Measurements from ENCODE around the gene USHBP1.
"Not testable (repeated sequence)": the region's sequence is repeated elsewhere in the genome, so short reads cannot be mapped to it uniquely, and the experiment has no call there.

USHBP1 gene

DNA sequence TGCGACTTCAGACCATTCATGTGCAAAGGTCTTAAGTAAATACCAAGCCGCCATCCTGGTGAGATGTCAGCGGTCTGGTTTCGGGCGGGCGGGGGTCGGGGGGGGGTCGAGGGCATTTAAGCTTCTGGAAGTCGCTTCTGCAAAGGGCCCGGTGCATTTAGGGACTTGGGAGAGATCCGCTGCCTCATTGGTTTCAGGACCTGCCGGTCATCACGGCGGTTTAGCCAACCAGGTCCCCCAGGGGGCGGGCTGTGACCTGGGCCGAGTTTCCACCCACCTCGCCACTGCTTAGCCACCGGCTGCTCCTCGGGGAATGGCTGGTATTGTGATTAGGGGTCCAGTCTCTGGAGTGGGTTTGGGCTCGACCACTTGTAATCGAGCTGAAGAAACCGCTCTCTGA lies 24.9 kb upstream of the USHBP1 start:
- TF ChIP-seq JUND (IDR thresholded peaks at IDR 0.05; ENCODE audit: low read depth), result no peak
- DNase-seq (ENCODE audit: low read depth in 1 of 2, low spot score in 1 of 2), result peak in 1 of 2 experiments; percentile 54
- in situ Hi-C loops (cut with HindIII; ENCODE audit: low pct_unique_long_range_greater_than_20kb, low sequenced_read_pairs), result no loop called here

DNA sequence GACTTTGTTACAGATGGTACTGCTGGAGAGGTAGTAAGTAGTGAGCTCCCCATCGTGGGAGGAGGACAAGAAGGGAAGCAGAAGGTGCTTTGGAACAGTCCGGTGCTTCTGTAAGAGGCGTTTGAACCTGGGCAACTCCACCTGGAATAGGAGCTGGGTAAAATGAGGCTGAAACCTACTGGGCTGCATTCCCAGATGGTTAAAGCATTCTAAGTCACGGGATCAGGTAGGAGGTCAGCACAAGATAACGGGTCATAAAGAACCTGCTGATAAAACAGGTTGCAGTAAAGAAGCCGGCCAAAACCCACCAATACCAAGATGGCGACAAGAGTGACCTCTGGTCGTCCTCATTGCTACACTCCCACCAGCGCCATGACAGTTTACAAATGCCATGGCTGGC lies 22.2 kb upstream of the USHBP1 start:
- TF ChIP-seq JUND (IDR thresholded peaks at IDR 0.05; ENCODE audit: low read depth), result no peak
- in situ Hi-C loops (cut with HindIII; ENCODE audit: low pct_unique_long_range_greater_than_20kb, low sequenced_read_pairs), result no loop called here
- DNase-seq (ENCODE audit: low read depth in 1 of 2, low spot score in 1 of 2), result no peak

DNA sequence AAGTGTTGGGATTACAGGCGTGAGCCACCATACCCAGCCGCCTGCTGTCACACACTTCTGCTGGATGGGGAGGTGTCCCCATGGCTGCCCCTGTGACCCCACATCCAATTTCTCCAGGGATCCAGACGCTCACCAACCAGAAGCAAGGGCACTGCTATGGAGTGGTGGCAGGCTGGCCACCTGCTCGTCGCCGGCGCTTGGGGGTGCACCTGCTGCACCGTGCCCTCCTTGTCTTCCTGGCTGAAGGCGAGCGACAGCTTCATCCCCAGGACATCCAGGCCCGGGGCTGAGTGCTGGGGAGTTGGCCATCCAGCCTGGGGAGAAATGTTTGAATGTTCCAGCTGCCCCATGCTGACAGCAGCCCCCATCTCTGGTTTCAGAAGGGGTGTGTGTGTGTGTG lies 21.7 kb upstream of the USHBP1 start:
- no peak for TF ChIP-seq JUND (IDR thresholded peaks at IDR 0.05; ENCODE audit: low read depth)
- in situ Hi-C loops (cut with HindIII; ENCODE audit: low pct_unique_long_range_greater_than_20kb, low sequenced_read_pairs), result no loop called here
- no peak for DNase-seq (ENCODE audit: low read depth in 1 of 2, low spot score in 1 of 2)

DNA sequence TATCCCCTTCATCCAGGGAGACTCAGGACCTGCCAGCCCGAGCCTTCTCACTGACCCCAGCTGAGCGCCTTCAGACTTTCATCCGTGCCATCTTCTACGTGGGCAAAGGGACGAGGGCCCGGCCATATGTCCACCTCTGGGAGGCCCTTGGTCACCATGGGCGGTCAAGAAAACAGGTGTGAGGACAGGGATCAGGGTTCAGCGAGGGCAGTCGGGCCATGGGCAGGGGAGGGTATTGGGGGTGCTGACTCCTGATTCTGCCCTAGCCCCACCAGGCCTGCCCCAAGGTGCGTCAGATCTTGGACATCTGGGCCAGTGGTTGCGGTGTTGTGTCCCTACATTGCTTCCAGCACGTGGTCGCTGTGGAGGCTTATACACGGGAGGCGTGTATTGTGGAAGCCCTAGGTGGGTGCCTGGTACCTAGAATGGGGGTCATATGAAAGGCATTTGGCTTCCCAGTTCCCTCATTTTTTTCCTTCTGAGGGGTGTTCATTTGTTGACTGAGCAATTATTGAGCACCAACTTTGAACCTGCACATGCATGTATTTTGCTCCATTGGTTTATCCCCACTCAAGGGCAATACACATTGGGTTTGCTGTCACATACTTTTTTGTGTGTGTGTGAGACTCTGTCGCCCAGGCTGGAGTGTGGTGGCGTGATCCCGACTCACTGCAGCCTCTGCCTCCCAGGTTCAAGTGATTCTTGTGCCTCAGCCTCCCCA lies 21.0 kb upstream of the USHBP1 start:
- in situ Hi-C loops (cut with HindIII; ENCODE audit: low pct_unique_long_range_greater_than_20kb, low sequenced_read_pairs), result no loop called here
- no peak for DNase-seq (ENCODE audit: low read depth in 1 of 2, low spot score in 1 of 2)
- no peak for TF ChIP-seq JUND (IDR thresholded peaks at IDR 0.05; ENCODE audit: low read depth)

DNA sequence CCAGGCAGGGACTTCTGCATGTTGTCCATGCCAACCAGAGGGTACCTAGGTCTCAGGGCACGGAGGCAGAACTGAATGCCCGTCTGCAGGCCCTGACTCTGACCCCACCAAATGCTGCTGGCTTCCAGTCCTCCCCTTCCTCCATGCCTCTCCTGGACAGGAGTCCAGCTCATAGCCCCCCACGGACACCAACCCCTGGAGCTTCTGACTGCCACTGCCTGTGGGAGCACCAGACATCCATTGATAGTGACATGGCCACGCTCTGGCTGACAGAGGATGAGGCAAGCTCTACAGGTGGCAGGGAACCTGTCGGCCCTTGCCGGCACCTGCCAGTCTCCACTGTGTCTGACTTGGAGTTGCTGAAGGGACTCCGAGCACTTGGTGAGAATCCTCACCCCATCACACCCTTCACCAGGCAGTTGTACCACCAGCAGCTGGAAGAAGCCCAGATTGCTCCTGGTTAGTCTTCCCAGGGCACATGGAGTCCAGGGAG lies 19.0 kb upstream of the USHBP1 start:
- in situ Hi-C loops (cut with HindIII; ENCODE audit: low pct_unique_long_range_greater_than_20kb, low sequenced_read_pairs), result no loop called here
- no peak for TF ChIP-seq JUND (IDR thresholded peaks at IDR 0.05; ENCODE audit: low read depth)
- no peak for DNase-seq (ENCODE audit: low read depth in 1 of 2, low spot score in 1 of 2)

DNA sequence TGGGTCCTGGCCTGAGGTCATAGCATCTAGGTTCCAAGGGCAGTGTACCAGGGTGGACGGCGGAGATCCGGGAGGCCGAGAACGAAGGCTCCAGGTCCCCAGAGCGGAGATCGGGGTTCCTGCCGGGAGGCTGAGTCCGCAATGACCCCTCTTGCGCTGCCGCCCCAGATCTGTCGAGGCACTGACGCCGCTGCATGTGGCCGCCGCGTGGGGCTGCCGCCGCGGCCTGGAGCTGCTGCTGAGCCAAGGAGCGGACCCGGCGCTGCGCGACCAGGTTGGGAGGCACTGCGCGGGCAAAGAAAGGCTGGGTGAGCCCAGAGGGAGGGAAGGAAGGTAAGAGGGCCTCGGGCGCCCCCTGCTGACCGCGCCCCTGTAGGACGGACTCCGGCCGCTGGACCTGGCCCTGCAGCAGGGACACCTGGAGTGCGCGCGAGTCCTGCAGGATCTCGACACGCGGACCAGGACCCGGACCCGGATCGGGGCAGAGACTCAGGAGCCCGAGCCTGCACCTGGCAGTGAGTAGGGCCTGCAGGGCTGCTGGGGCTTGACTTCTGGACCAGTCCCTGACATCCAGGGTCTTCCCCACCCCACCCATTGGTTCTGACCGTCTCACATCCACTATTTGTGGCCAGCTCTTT lies 18.1 kb upstream of the USHBP1 start:
- DNase-seq (ENCODE audit: low read depth in 1 of 2, low spot score in 1 of 2), result peak; percentile 85 to 86
- in situ Hi-C loops (cut with HindIII; ENCODE audit: low pct_unique_long_range_greater_than_20kb, low sequenced_read_pairs), result no loop called here
- TF ChIP-seq JUND (IDR thresholded peaks at IDR 0.05; ENCODE audit: low read depth), result no peak

DNA sequence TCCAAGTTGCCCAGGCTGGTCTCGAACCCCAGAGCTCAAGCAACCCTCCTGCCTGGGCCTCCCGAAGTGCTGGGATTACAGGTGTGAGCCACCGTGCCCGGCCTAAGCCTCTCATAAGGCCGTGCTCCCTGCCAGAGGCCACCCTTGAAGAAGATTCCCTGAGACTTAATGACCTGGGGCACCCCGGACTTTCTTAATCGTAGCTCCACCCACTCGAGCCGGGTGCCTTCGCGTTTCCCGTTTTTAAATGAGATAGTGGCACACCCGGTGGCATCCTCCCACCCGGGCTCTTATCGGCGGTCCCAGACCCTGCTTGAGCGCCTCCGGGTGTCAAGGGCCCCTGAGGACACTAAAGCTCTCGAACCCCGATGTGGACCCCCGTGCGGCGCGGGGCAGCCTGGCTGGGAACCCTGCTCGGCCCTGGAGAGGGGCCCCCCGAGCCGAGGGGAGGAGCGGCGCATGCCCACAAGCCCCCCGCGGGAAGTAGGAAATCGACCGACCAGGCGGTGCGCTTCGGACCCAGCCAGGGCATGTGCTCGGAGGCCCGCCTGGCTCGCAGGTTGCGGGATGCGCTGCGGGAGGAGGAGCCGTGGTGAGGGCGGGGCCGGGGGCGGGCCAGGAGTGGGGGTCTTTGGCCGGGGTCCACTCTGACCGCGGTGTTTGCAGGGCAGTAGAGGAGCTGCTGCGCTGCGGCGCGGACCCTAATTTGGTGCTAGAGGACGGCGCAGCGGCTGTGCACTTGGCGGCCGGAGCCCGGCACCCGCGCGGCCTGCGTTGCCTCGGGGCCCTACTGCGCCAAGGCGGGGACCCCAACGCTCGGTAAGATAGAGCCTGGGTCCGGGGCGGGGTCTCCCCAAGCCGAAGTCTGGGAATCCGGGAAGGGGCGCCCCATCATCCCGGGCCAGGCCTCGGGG lies 17.1 kb upstream of the USHBP1 start, which contains the start of gene ANKLE1:
Gene ANKLE1, plus strand, starts transcription at position 511 of the 914 bp plus-strand sequence. Its CDS starts 20 bp downstream, at position 531.
- no peak for TF ChIP-seq JUND (IDR thresholded peaks at IDR 0.05; ENCODE audit: low read depth)
- in situ Hi-C loops (cut with HindIII; ENCODE audit: low pct_unique_long_range_greater_than_20kb, low sequenced_read_pairs), result no loop called here
- DNase-seq (ENCODE audit: low read depth in 1 of 2, low spot score in 1 of 2), result no peak

DNA sequence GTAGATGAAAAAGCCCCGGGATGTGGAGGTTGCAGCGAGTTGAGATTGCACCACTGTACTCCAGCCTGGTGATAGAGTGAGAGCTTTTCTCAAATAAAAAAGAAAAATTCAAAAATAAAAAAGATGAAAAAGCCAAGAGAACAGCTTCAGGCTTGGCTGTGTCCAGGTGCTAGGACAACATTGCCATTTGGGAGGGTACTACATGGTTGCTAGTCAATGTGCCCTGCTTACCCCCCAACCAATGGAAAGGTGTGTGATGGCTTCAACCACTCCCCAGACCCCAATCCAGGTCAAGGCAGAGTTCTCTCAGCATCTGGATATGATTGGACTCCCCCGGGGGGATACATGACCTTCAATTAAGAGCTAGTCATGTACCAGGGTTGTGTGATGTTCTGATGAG lies 14.9 kb upstream of the USHBP1 start:
- no peak for DNase-seq (ENCODE audit: low read depth in 1 of 2, low spot score in 1 of 2)
- in situ Hi-C loops (cut with HindIII; ENCODE audit: low pct_unique_long_range_greater_than_20kb, low sequenced_read_pairs), result no loop called here
- TF ChIP-seq JUND (IDR thresholded peaks at IDR 0.05; ENCODE audit: low read depth), result no peak

DNA sequence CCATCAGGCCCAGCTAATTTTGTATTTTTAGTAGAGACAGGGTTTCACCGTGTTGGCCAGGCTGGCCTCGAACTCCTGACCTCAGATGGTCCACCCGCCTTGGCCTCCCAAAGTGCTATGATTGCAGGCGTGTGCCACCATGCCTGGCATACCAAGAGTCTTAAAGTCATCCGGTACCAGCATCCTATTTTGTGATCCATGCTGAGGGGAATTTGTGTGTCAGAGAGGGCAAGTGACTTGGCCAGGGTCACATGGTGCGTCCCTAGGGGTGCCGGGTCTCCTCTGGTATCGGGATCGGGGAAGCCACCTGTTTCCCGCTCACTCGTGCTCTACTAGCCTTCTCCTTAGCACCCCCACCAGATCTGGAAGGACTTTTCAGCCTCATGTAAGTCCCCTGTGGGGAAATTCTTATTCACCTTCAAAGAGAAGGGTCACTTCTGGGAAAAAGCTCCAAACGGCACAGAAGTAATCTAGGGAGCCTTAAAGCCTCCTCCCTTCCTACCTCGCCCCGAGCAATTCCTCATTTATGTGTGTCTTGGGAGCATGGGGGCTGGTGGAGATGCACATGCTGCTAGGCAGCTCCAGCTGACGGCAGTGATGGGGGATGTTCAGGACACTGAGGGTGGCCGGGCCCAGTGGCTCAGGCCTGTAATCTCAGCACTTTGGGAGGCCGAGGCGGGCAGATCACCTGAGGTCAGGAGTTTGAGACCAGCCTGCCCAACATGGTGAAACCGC lies 11.1 kb upstream of the USHBP1 start:
- no peak for TF ChIP-seq JUND (IDR thresholded peaks at IDR 0.05; ENCODE audit: low read depth)
- in situ Hi-C loops (cut with HindIII; ENCODE audit: low pct_unique_long_range_greater_than_20kb, low sequenced_read_pairs), result no loop called here
- DNase-seq (ENCODE audit: low read depth in 1 of 2, low spot score in 1 of 2), result no peak

DNA sequence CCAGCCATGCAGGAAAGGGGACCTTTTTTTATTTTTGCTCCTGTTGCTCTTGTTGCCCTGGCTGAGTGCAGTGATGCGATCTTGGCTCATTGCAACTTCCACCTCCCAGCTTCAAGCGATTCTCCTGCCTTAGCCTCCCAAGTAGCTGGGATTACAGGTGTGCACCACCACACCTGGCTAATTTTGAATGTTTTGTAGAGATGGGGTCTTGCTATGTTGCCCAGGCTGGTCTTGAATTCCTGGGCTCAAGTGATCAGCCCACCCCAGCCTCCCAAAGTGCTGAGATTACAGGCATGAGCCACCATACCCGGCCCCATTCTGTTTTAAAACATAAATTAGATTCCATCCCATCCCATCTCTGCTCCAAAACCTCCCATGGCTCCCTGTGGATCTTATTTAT lies 10.3 kb upstream of the USHBP1 start:
- in situ Hi-C loops (cut with HindIII; ENCODE audit: low pct_unique_long_range_greater_than_20kb, low sequenced_read_pairs); DNase-seq (ENCODE audit: low read depth in 1 of 2, low spot score in 1 of 2): not testable (repeated sequence)

DNA sequence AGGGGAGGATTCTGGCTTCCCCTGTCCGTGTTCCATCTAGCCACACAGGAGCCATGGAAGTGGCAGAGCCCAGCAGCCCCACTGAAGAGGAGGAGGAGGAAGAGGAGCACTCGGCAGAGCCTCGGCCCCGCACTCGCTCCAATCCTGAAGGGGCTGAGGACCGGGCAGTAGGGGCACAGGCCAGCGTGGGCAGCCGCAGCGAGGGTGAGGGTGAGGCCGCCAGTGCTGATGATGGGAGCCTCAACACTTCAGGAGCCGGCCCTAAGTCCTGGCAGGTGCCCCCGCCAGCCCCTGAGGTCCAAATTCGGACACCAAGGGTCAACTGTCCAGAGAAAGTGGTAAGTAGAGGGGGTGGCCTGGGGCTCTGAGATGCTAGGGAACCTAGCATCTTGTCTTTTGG lies 4.2 kb upstream of the USHBP1 start:
- DNase-seq (ENCODE audit: low read depth in 1 of 2, low spot score in 1 of 2), result no peak
- in situ Hi-C loops (cut with HindIII; ENCODE audit: low pct_unique_long_range_greater_than_20kb, low sequenced_read_pairs), result no loop called here
- TF ChIP-seq JUND (IDR thresholded peaks at IDR 0.05; ENCODE audit: low read depth), result no peak

Data from T47D (cell line).